Activated CD8-positive, alpha-beta memory T cell treated with anti-CD3 and anti-CD28 coated beads, Interleukin-2, amount 50 U/mL, for 1 hour (primary cell): Measurements from ENCODE around the gene MAP3K19.
"Not testable (repeated sequence)": the region's sequence is repeated elsewhere in the genome, so short reads cannot be mapped to it uniquely, and the experiment has no call there.

Source experiments
- DNase-seq: peaks from one replicate; pipeline ENCODE4 v3.0.0-alpha.2; 2020; ENCODE audit errors: extremely low read depth

Gene MAP3K19, protein sequence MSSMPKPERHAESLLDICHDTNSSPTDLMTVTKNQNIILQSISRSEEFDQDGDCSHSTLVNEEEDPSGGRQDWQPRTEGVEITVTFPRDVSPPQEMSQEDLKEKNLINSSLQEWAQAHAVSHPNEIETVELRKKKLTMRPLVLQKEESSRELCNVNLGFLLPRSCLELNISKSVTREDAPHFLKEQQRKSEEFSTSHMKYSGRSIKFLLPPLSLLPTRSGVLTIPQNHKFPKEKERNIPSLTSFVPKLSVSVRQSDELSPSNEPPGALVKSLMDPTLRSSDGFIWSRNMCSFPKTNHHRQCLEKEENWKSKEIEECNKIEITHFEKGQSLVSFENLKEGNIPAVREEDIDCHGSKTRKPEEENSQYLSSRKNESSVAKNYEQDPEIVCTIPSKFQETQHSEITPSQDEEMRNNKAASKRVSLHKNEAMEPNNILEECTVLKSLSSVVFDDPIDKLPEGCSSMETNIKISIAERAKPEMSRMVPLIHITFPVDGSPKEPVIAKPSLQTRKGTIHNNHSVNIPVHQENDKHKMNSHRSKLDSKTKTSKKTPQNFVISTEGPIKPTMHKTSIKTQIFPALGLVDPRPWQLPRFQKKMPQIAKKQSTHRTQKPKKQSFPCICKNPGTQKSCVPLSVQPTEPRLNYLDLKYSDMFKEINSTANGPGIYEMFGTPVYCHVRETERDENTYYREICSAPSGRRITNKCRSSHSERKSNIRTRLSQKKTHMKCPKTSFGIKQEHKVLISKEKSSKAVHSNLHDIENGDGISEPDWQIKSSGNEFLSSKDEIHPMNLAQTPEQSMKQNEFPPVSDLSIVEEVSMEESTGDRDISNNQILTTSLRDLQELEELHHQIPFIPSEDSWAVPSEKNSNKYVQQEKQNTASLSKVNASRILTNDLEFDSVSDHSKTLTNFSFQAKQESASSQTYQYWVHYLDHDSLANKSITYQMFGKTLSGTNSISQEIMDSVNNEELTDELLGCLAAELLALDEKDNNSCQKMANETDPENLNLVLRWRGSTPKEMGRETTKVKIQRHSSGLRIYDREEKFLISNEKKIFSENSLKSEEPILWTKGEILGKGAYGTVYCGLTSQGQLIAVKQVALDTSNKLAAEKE (N-terminal part only)

DNA sequence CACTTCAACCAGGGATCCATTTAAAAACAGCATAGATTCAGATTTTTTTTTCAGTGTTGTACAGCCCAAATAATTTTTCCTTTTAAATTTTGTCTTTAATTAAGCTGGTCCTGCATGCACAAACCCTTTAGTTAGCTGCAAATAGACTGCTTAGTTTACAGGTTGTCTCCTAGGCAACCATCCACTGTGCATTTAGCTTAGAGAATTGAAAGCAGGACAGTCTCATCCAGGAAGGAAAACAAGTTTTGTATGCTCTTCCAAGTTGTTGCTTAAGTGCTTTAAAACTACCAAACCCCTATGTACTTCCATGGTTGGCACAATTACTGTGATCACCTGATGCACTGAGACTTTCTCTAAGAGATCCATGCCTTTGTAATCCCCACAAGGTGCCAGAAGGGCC lies at the start of gene MAP3K19:
Gene MAP3K19, minus strand, starts transcription at position 148 of the 400 bp plus-strand sequence. CDS start 22,800 bp downstream, outside the sequence.
- DNase-seq: no peak

DNA sequence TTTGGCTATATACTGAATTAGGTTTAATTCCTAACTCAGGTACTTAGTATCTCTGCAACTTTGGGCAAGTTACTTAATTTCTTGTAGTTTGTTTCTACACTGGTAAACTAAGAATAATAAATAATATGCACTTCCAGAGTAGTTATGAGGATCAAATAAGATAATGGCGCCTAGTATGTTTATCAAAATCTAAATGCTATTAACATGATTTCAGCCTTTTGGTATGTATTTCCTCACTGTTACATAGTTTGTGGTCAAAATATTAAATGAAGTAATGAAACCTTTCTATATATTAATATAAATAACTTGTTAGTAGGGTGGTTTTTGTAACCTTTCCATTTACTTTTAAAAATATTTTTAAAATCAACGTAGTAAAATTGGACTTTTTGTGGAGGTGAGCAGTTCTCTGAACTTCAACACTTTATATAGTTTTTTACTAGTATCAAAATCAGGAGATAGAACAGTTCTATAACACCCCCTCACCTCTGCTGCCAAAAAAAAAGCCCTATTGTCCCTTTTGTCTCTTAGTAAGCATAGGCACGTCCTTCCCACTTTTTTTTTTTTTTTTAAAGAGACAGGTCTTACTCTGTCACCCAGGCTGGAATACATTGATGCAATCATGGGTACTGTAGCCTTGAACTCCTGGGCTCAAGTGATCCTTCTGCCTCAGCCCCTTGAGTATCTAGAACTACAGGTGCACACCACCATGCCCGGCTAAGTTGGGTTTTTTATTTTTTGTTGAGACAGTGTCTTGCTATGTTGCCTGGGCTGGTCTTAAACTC lies 49.6 kb upstream of the MAP3K19 start:
- no peak for DNase-seq

DNA sequence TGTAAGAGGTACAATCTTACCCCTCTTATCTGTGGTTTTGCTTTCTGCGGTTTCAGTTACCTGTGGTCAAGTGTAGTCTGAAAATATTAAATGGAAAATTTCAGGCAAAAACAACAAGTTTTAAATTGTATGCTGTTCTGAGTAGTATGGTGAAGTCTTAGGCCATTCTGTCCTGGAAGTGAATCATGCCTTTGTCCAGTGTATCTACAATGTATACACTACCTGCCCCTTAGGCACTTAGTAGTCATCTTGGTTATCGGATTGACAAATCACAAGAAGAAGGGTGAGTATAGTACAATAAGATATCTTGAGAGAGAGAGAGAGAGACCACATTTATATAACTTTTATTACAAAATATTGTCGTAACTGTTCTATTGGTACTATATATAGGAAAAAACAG lies 48.3 kb upstream of the MAP3K19 start:
- no peak for DNase-seq

DNA sequence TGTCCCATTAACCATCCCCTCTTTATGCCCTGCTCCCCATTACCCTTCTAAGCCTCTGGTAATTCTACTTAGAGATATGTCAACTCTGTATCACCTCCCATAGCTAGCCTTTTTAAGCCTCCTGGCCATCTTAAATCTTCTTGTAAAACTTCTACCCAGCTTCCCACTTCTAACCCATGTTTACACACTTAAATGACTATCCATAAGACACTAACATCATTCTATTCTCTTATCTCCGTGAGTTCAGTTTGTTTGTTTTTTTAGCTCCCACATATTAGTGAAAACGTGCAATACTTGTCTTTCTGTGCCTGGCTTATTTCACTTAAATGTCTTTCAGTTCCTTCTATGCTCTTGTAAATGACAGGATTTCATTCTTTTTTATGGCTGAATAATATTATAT lies 47.3 kb upstream of the MAP3K19 start:
- no peak for DNase-seq

DNA sequence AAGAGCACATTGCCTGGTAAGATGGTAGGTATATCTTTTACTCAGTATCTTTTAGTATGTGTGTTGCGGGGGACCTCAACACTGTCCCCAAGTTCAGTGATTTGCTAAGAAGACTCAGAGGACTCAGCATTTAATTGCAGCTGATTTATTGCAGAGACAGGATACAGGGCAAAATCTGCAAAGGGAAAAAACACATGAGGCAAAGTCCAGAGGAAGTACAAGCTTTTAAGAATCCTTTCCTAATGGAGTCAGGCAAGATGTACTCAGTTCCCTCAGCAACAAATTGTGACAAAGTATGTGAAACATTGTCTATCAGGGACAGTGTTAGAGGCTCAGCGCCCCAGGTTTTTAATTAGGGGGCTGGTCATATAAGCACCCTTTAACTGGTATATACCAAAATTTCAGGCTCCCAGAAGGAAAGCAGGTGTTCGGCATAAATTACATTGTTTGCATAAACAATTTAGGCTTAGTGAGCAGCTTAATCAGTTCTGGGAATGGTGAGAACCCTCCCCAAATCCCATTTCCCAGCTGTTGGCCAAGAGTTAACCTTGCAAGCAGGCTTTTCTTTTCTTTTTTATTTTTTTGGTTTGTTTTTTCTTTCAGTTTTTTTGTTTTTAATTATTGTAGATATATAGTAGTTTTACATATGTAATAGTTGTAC lies 46.6 kb upstream of the MAP3K19 start:
- no peak for DNase-seq

DNA sequence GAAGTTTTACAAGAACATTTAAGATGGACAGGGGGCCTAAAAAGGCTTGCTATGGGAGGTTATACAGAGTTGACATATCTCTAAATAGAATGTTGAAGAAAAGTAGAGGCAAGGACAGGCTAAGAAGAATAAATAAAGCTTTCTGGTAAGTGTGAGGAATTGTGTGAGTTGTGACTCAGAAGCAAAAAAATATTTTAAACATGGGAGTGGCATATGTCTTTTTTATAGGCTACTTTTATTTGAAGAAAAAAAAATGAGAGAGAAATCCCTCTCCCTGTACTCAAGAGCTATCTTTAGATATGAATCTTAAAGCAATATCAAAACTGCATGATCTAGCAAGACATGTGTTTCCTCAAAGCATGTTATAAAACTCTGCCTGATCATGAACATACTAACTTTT lies 45.9 kb upstream of the MAP3K19 start:
- no peak for DNase-seq

DNA sequence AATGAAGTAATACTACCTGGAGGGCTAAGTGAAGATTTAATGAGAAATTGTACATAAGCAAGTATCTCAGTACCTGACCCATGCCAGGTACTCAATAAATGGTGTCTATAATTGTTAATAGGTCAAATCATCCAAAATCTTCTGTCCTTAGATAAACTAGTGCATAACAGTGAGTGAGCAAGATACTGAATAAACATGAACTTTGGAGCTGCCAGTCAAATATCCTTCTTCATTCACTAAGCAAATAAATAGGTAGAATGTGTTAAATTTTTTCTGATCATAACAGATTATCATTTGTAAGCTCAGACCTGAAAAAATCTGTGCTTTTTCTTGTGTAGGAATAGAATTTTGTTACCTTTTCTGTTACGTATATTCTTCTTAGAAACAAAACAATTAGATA lies 44.4 kb upstream of the MAP3K19 start:
- DNase-seq: no peak

DNA sequence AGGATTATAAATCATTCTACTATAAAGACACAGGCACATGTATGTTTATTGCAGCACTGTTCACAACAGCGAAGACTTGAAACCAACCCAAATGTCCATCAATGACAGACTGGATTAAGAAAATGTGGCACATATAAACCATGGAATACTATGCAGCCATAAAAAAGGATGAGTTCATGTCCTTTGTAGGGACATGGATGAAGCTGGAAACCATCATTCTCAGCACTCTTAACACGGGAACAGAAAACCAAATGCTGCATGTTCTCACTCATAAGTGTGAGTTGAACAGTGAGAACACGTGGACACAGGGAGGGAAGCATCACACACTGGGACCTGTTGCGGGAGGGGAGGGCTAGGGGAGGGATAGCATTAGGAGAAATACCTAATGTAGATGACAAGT lies 42.4 kb upstream of the MAP3K19 start:
- not testable (repeated sequence) for DNase-seq

DNA sequence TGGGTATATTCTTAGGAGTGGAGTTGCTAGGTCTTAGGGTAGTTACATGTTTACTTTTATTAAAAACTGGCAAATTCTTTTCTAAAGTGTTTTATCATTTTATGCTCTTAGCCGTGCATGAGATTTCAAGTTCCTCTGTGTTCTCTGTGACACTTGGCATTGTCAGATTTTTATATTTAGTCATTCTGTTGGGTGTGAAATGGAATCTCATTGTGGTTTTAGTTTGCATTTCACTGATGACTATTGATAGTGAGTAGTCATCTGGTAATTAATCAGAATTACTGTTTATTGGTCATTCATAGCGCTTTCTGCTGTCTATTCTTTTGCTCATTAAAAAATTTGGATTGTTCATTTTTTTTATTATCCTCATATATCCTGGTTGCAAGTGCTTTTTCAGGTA lies 39.0 kb upstream of the MAP3K19 start:
- no peak for DNase-seq

DNA sequence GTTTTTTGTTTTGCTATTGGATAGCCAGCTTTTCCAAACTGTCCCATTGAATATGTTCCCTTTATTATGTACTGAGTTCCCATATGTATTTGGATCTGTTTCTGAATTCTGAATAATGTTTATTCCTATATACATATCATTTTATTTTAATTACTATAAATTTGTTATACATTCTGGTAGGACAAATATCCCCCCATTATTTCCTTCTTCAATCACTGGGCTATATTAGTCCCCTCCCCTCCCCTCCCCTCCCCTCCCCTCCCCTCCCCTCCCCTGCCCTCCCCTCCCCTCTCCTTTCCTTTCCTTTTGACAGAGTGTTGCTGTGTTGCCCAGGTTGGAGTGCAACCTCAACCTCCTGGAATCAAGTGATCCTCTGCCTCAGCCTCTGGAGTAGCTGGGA lies 31.2 kb upstream of the MAP3K19 start:
- DNase-seq: no peak

DNA sequence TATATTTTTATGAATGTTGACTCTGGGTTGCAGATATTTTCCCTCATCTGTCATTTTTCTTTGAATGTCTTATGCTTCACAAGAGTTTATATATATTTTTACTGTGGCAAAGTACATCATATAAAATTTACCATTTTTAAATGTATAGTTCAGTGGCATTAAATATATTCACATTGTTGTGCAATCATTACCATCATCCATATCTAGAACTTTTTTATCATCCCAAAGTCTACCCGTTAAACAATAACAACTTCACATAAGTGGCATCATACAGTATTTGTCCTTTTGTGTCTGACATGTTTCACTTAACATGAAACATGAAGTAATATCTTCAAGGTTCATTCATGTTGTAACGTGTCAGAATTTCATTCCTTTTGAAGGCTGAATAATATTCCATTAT lies 29.3 kb upstream of the MAP3K19 start:
- DNase-seq: no peak

DNA sequence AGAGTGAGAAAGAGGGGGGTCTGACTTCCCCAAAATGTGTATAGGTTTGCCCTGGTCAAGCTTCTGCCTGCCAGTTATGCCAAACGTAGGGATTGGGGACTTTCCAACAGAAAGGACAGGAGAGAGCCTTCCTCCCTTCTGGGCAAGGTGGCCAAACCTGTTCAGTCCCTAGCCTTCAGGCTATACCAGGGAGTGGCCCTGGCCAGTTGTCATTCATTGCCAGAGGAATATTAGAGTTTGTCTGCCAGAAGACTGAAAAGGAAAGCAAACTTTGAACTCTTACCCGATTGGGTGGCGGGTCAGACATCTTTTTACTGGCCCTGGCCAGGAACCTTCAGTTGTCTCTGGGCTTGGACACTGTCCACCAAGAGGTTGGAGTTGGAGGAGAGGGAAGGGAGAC lies 27.0 kb upstream of the MAP3K19 start:
- DNase-seq: no peak

DNA sequence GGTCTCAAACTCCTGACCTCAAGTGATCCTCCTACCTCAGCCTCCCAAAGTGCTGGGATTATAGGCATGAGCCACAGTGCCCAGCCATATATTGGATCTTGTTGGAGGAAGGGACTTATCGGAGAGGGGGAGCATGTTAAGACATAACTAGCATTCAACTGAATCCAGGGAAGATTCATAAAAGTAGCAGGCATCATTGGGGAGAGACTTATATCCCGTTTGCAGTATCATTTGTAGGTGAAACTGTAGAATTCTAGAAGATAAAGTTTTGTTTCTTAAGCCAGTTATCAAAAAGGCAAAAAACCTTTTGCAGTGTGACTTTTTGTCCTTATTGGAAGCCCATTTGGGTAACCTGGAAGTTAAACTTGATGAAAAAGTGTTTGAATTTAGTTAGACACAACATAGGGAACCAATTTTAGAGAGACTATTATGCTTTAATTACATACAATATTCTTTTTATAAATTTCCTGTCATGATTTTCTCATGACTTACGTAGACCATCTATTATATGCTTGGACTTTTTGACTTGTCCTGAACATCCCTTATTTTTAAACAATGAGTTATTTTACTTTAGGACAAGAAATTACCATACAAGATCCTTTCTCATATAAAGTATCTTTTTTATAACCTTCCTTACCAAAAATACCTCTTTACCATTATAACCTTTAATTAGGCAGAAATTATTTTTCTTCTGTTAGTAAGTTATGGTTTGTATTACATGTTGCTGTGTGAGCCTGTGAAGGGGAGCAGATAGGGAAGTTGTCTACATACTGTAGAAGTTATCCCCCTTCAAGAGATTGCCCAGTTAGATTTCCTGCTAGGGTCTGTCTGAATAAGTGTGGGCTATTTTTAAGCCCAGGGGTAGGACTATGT lies 25.1 kb upstream of the MAP3K19 start:
- no peak for DNase-seq

DNA sequence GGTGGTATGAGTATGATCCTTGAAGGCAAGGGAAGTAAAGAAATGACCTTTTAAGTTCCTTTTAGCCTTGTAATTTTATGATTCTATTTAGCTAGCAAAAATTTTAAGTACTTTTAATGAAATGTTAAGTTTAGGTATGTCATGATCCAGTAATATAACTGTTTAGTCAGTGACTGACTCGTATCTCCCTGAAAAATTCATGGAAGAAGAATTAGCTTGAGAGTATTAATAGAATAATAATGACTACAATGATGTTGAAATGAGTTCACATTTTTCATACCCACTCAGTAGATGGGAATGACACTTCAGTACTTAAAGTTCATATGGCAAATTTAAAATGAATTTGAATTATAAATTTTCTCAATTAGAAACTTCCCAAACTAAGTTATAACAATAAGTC lies 19.5 kb upstream of the MAP3K19 start:
- DNase-seq: no peak

DNA sequence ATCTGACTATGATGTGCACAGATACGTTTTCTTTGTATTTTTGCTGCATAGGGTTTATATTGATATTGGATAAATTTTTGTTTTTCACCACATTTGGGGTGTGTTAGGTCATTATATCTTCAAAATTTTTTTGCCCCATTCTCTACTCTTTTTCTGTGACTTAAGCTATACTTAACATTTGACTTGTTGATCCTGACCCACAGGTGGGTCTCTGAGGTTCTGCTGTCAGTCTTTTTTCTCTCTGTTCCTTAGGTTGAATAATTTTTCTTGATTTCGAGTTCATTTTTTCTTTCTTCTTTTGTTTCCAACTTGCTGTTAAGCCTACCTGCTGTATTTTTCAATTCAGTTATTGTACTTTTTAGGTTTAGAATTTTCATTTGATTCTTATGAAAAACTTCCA lies 16.9 kb upstream of the MAP3K19 start:
- no peak for DNase-seq

DNA sequence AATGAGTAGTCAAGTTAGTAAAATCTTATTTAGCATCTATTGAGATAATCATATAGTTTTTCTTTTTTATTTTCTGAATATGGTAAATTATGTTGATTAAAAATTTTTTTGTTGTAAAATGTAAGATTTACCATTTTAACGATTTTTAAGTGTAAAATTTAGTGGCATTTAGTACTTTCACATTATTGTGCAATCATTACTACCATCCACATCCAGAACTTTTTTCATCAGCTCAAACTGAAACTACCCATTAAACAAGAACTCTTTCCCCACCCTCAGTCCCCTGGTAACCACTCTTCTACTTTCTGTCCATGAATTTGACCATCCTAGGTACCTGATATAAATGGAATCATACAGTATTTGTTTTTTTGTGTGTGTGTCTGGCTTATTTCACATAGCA lies 16.0 kb upstream of the MAP3K19 start:
- no peak for DNase-seq

DNA sequence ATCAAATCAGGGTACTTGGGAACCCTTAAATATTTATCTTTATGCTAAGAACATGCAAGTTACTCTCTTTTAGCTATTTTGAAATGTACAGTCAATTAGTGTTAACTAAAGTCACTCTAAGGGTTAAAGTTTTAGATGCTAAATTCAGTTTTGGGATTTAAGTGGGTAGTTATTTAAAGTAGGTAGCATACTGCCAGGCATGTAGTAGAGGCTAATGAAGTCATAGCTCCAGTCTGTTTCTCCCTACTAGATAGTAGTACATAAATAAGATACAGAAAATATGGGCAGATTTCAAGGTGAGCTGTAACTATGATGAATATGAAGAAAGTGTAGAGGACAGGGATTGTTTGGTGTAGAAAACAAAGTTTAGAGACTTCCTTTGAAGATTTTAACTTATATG lies 12.3 kb upstream of the MAP3K19 start:
- DNase-seq: no peak

DNA sequence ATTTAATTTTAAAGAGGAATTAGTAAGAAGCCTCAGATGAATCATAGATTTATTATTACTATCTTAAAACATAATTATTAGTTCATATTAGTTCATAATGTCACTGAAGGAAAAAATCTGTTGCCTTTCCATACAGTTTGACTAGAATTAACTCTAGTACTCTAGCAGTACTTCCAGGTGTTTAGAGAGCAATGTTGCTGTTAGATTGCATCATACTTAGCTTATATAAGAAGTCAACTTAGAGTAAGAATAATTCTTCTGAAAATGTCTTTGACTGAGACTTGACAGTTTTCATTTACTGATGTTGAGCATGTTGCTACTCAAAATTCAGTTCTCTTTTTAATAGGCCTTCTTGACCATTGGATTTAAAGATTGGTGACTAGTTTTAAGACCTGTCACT lies 9.5 kb upstream of the MAP3K19 start:
- no peak for DNase-seq

DNA sequence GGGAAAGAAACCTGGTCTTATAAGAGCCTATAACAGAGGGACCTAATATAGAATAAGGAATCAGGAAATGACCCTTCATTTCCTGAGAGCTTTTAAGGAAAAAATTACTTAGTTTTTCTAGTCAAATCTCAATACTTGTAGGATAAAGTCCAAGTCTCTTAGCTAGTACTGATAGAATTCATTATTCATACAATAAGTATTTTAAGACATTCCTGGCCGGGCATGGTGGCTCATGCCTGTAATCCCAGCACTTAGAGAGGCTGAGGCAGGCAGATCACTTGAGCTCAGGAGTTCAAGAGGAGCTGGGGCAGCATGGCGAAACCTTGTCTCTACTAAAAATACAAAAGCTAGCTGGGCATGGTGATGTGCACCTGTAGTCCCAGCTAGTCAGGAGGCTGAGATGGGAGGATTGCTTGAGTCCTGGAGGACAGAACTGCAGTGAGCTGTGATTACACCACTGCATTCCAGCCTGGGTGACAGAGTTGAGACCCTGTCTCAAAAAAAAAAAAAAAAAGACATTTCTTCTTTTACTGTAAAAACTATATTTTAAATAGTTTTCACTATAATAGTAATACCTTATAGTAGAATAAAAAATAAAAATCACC lies 8.0 kb upstream of the MAP3K19 start:
- no peak for DNase-seq

DNA sequence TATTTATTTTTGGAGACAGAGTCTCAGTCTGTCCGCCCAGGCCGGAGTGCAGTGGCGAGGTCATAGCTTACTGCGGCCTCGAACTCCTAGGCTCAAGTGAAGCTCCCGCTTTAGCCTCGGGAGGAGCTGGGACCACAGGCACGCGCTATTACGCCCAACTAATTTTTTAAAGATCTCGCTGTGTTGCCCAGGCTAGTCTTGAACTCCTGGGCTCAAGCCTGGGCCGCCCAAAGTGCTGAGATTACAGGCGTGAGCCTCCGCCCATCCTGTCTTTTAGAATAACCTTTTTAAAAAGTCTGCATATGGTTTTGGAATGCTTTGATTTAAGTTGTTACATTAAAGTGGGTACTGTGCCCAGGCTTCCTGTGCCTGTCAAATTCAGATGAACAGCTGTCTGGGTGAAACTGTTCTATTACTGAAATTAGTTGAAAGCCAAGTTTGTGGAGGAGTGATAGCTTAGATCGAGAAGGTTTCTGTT lies 5.8 kb upstream of the MAP3K19 start:
- DNase-seq: no peak
